NCI-H2227 (cell line): ENCODE results near the gene CUX1.

Source experiments
- DNase-seq: peaks from one replicate; lab custom pipeline; 2025; ENCODE audit not compliant: unreplicated experiment; lab: John Stamatoyannopoulos, UW

The CUX1 gene

GRCh38 chr7:101951757-101952156 lies 134.3 kb downstream of the CUX1 start:
- DNase-seq, result no peak

GRCh38 chr7:101952355-101953247 lies 135.2 kb downstream of the CUX1 start:
- DNase-seq, result no peak

- peak; percentile 48 for DNase-seq
Measured at GRCh38 chr7:101953248-101953819, 135.9 kb downstream of the CUX1 start.

GRCh38 chr7:101954499-101954898 lies 137.1 kb downstream of the CUX1 start:
- no peak for DNase-seq

- no peak for DNase-seq
Measured at GRCh38 chr7:101956130-101956529, 138.7 kb downstream of the CUX1 start.

DNA sequence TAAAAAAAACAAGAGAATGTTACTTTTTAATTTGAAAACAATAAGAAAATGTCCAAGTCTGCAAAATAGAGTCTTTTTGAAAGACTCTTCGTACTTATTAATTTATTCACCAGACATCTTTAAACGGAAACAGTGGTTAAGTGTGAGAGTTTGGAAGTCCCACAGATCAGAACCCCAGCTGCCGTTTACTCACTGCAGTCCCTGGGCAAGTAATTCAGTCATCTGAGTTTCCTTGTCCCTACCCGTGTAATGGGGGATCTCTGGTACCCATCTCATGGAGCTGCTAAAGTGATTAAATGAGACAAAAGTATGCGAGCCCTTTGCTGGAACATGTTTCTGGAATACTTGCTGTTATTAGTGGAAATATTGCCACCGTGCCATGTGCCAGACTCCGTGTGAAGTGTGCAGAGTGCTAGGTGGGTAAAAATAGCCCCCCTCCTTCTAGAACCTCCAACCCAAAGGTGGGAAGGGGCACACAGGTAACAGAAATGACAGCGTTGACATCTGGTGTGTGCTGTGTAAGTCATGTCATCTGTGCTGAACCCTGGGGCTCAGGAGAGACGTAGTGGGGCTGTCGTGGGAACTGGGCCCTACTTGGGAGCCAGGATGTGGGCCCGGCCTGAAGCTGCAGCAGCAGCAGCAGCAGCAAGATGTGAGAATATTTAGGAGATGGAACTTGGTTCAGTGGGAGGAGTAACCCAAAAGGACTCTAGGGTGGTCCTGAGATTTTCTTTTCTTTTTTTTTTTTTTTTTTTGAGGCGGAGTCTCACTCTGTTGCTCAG lies 140.5 kb downstream of the CUX1 start:
- DNase-seq, result no peak

- DNase-seq, result no peak
Measured at GRCh38 chr7:101959342-101959741, 141.9 kb downstream of the CUX1 start.

DNA sequence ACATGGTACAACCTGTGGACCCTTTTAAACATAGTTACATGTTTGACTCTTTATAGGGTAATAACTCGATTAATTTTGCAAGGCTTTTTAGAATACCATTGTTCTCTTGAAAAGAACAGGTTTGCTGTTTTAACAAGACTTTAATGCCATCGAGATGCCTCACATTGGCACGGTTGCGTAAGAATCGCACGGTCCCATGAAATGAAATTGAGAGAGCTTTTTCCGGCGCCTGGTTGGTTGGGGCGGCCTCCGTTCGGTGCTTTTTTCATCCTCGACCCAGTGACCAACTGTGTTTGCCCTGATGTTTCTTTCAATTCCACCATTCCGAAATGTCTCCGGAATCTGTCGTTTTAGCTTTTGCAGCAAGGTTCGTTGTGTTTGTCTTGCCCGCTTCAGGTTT lies 142.4 kb downstream of the CUX1 start:
- DNase-seq, result no peak

DNA sequence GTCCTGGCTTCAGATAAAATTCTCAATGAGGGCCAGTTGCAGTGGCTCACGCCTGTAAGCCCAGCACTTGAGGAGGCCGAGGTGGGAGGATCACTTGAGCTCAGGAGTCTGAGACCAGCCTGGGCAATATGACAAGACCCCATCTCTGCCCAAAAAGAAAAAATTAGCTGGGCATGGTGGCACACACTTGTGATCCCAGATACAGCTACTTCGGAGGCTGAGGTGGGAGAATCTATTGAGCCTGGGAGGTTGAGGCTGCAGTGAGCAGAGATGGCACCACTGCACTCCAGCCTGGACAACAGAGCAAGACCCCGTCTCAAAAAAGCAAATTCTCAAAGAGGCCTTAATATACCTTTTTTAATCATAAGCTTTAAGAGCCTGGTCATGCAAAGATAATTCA lies 142.9 kb downstream of the CUX1 start:
- no peak for DNase-seq

DNA sequence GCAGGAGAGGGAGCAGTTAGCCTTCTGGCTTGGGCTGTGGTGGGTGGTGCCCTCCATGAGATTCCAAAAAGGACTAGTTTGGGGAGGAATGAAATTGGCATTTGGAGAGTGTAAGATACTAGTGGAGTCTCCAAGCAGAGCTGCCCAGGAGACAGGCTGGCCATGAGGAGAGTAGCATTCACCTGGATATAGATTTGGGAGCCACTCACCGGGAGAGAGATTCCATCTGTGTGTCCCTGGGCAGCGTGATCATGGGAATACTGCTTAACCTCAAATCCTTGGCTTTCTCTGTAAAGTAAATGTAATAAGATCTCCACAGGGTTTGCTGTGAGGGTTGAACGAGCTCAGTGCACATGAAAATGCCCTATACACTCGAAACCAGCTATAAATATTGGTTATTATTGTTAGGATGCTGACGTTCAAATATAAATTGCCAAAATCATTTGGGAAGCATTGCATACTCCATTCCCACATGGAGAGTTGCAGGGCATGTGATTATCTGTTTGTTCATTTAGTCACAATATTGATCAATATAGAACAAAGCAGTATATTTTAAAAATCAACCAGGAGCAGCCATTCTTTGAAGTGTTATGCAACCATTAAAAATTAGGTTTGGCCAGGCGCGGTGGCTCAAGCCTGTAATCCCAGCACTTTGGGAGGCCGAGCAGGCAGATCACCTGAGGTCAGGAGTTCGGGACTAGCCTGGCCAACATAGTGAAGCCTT lies 143.7 kb downstream of the CUX1 start:
- no peak for DNase-seq

- no peak for DNase-seq
Measured at GRCh38 chr7:101961811-101962210, 144.4 kb downstream of the CUX1 start.

GRCh38 chr7:101963693-101964092 lies 146.3 kb downstream of the CUX1 start:
- no peak for DNase-seq

DNA sequence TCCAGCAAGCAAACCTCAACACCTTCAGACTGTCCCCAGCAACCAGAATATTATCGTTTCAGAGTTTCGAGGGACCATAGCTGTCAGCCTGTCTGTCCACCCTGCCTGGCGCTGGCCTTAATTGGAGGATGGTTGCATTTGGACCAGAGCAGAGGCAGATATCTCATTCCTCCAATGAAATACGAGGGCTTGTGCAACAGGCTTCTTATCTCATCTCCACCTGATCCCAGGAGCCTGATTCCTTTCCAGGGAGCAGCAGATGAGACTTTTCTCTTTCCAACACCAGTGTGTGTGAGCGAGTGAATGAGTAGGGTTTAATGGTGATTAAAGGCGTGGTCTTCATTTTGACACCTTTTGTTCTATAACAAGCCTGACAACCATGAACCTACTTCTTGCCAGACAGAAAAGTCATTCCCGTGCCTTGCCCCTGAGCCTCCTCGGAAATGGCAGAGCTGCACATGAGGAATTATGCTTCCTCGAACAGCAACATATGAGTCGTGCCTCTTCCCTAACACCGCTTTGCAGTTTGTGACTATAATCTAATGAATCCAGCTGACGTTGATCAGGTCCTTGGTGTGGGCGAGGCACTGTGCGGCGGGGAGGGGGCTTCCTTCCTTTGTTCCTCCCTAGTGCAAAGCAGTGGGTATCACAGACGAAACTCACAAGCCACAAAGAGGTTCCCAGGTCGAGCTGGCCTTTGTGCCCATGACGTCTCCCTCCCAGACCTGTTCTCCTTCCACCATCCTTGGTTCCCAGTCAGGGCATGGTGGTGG lies 147.4 kb downstream of the CUX1 start:
- DNase-seq, result no peak

DNA sequence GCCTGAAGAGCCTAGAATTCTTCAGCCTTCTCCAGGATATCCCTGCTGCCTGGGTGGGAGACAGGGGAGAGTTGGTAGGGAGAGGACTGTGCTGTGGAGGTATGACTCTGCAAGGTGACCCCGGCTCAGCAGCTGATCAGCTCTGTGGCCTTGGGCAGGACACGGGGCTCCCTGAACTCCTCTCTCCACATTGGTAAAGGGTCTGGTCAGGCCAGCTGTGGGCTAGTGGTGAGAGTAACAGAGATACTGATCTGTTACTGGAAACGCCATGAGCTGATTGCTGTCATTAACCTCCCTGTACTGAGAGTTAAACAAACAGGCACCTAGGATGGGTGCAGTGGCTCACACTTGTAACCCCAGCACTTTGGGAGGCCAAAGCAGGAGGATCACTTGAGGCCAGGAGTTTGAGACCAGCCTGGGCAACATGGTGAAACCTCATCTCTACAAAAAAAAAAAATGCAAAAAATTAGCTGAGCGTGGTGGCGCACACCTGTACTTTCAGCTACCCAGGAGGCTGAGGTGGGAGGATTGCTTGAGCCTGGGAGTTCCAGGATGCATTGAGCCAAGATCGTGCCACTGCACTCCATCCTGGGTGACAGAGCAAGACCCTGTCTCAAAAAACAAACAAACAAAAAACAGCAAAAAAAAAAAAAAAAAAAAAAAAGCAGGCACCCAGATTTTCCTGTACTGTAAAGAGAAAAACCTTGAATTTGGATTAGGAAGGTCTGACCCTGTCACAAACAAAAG lies 151.5 kb downstream of the CUX1 start:
- DNase-seq, result no peak

DNA sequence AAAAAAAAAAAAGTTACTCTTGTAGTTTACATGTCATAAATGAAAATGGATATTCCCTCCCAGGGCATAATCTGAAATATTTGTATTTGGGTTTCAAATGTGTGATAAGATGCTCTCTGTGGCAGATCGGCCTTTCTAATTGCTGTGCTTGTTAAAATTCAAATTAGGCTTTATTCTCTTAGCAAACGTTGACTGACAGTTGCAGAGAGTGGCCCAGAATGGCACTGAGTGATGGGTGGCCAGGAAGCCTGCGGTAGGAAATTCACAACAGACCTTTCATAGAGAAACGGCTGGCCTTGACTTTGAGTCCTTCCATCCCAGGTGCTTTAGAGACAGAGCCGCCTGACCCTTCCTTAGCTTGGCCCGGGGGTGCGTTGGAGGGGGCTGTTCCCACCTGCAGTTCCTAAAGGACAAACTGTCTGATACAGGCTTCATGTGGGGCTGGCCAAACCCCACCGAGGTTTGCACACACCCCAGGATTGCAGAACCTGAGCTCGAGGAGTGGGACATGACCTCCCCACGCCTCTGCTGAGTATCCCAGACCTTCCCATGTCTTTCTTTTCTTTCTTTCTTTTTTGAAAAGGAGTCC lies 152.7 kb downstream of the CUX1 start:
- DNase-seq, result no peak

GRCh38 chr7:101970801-101971200 lies 153.4 kb downstream of the CUX1 start:
- DNase-seq, result no peak

- DNase-seq, result no peak
Measured at GRCh38 chr7:101971457-101971856, 154.0 kb downstream of the CUX1 start.

GRCh38 chr7:101972627-101973026 lies 155.2 kb downstream of the CUX1 start:
- no peak for DNase-seq

DNA sequence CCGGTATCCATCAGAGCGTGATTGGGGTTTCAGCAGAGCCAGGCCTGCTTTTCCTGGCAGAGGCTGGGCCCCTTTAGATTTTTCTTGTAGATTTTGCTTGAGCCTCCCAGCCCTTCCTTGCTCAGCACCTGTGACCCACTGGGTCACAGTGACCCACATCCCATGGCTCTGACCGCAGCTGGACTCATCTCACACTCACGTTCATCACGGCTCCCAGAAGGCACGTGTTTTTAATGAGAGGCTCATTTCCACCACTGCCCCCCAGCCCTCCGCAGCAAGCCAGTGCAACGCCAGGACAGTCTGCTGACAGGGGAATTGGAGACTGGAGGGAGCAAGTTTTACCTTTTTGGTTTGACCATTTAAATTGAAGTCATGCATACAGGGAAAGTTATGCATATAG lies 155.7 kb downstream of the CUX1 start:
- DNase-seq, result no peak
